ENCODE measurements around the gene ABCB6. TPM values are rescaled to one million over a fixed set of nuclear protein-coding genes. Genes with fewer than 3 reads are reported as not detected.

ABCB6 gene
- total and polyA plus RNA-seq, 2 of the 8 experiments (the other 6 are each of a cell fraction or from before 2014, with no cell fraction given), result 44.9 to 50.6 TPM

DNA sequence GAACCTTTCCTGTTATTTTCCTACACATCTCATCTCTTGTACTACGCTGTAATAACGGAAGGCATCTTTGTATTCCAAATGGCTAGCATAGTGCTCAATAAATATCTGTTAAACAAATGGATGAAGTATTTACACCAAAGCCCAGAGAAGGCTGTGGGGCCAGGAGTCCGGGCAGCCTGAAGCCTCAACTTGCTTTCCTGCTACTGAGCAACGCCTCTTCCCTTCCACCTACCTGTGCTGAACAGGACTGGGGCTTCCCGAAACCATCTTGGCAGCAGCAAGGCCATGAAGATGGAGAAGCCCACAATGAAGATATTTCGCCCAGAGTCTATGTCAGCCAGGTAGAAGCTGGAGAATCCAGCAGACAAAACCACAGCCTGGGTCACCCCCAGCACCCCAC lies 55.6 kb downstream of the ABCB6 start:
- Histone ChIP-seq H3K9ac (replicated peaks in 1 of 4; ENCODE audit: extremely low read depth in 1 of 4, low read depth in 3 of 4, low read length in 3 of 4) (no peak overlapping the region), H3K56ac (replicated peaks; ENCODE audit: insufficient read length, low read depth, low read length) (no peak overlapping the region), H4K8ac (ENCODE audit: extremely low read depth, insufficient read depth, low read length) (no peak overlapping the region), H3K4me1 (replicated peaks in 1 of 4; ENCODE audit: control insufficient read depth in 3 of 4, insufficient read depth in 4 of 4, low read length in 3 of 4) (peaks cover 0 to 5% (median 2%) of the 10 kb centered on the region in 4 experiments; a peak in 3 of 7 replicates), H2BK20ac (ENCODE audit: low read length) (no peak overlapping the region), H3K27ac (ENCODE audit: low read depth, low read length) (no peak overlapping the region), H3K79me1 (ENCODE audit: low read depth, low read length) (no peaks in the 10 kb centered on the region; the same call in 1 of the 2 replicates), H2BK12ac (ENCODE audit: low read depth, low read length) (no peak overlapping the region), H3K23ac (ENCODE audit: insufficient read length) (no peak overlapping the region), H3K4me2 (ENCODE audit: insufficient read depth in 1 of 2, low read depth in 2 of 2, low read length in 2 of 2) (no peak overlapping the region), H2BK15ac (ENCODE audit: low read length) (no peak overlapping the region), H3K18ac (ENCODE audit: extremely low read depth, low read length) (no peak overlapping the region), H2BK120ac (replicated peaks; ENCODE audit: low read depth, low read length) (no peak overlapping the region), H3K23me2 (ENCODE audit: low read depth, low read length) (peaks cover 2% of the 10 kb centered on the region; the same call in 1 of the 2 replicates), H2AK5ac (ENCODE audit: low read depth, low read length) (no peak overlapping the region), H3K79me2 (ENCODE audit: control insufficient read depth in 1 of 2, insufficient read depth in 2 of 2, low read length in 2 of 2) (no peaks in the 10 kb centered on the region), H4K91ac (replicated peaks; ENCODE audit: insufficient read length, low read length) (no peak overlapping the region), H3K27me3 (replicated peaks in 1 of 4; ENCODE audit: control insufficient read depth in 3 of 4, extremely low read depth in 1 of 4, insufficient read depth in 3 of 4, low read length in 3 of 4) (no peaks in the 10 kb centered on the region; a peak in 2 of 7 replicates), H2BK5ac (ENCODE audit: low read depth, low read length) (no peak overlapping the region), H4K5ac (ENCODE audit: insufficient read length, low read depth, low read length) (no peak overlapping the region), H3K14ac (ENCODE audit: insufficient read length) (no peak overlapping the region), H3K4ac (replicated peaks; ENCODE audit: insufficient read length, low read depth, low read length) (no peak overlapping the region), H2AFZ (ENCODE audit: low read length) (no peak overlapping the region), H3K36me3 (ENCODE audit: control insufficient read depth in 2 of 4, insufficient read depth in 4 of 4, low read length in 3 of 4) (no peaks in the 10 kb centered on the region; a peak in 1 of 8 replicates), H3K9me3 (ENCODE audit: insufficient read depth in 2 of 2, low read depth in 1 of 2, low read length in 1 of 2) (no peaks in the 10 kb centered on the region), H3K4me3 (ENCODE audit: extremely low read depth in 1 of 4, insufficient read depth in 2 of 4, low read depth in 3 of 4, low read length in 4 of 4) (no peak overlapping the region), H4K20me1 (replicated peaks in 1 of 2; ENCODE audit: control insufficient read depth in 1 of 2, insufficient read depth in 2 of 2, low read length in 2 of 2) (peaks cover 2 to 5% of the 10 kb centered on the region in 2 experiments)
- ChIA-PET POLR2A (ENCODE audit: partially characterized antibody) (interaction anchor here (0.6 kb wide), 1 partner anchor 50 kb away, joined by 3 read pairs; no protein-coding TSS in a partner anchor), CTCF (ENCODE audit: partially characterized antibody) (interaction anchor here (0.7 to 1.7 kb wide), 5 partner anchors 11 to 132 kb away, joined by 3 to 8 read pairs (median 4); partner anchors contain the start of gene CNPPD1)
- DNase-seq (ENCODE audit: low read depth in 1 of 2, low spot score in 2 of 2), result no peak
- FAIRE-seq, result no peak
- WGBS, 2 experiments (ENCODE audit: extremely low coverage in 1 of 2, insufficient coverage in 1 of 2, insufficient read length in 1 of 2, insufficient replicate concordance in 2 of 2, low coverage in 1 of 2, low lambda C conversion rate in 2 of 2, missing lambda C conversion rate in 1 of 2), result 85% methylated on average over 6 of the region's 6 CpGs; no CpG with 5 or more reads in 1 of the 2 experiments
- TF ChIP-seq TCF12 (IDR thresholded peaks at IDR 0.05; ENCODE audit: low read depth, low read length) (no peak), CHD2 (IDR thresholded peaks at IDR 0.05; ENCODE audit: low read length) (no peak), POLR2A (IDR thresholded peaks at IDR 0.05; ENCODE audit: control extremely low read depth in 1 of 2, low read depth in 2 of 2, low read length in 2 of 2) (no peak), RFX5 (IDR thresholded peaks at IDR 0.05; ENCODE audit: borderline replicate concordance, low read depth, low read length) (no peak), ASH2L (IDR thresholded peaks at IDR 0.05; ENCODE audit: low read length) (no peak), ZNF274 (IDR thresholded peaks at IDR 0.05; ENCODE audit: borderline replicate concordance, extremely low read depth, low read length) (no peak), CEBPB (IDR thresholded peaks at IDR 0.05; ENCODE audit: low read depth, low read length) (no peak), BCL11A (IDR thresholded peaks at IDR 0.05; ENCODE audit: low read depth in 2 of 2, low read length in 2 of 2) (no peak), POU5F1 (IDR thresholded peaks at IDR 0.05; ENCODE audit: low read depth, low read length) (no peak)
- TF ChIP-seq, protein P1, sequence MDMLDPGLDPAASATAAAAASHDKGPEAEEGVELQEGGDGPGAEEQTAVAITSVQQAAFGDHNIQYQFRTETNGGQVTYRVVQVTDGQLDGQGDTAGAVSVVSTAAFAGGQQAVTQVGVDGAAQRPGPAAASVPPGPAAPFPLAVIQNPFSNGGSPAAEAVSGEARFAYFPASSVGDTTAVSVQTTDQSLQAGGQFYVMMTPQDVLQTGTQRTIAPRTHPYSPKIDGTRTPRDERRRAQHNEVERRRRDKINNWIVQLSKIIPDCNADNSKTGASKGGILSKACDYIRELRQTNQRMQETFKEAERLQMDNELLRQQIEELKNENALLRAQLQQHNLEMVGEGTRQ (IDR thresholded peaks at IDR 0.05; ENCODE audit: low read length), result no peak

Data from H1 (cell line).